ENCODE data around the gene SMARCB1. TPM values are rescaled to one million over a fixed set of nuclear protein-coding genes. Genes with fewer than 3 reads are reported as not detected.

SMARCB1 gene
- total and polyA plus RNA-seq, 2 experiments from 2014 or later, result 114 to 132 TPM

- H3K27ac ChIP-seq (ENCODE audit: low read depth), result peak overlapping the region; percentile 81; the same call in 1 of the 2 replicates
- no peak for DNase-seq (ENCODE audit: low spot score)
- H3K36me3 Mint-ChIP-seq (ENCODE audit: low read depth), result peaks cover 80% of the 10 kb centered on the region
These were observed 40.0 kb downstream of the SMARCB1 start for GRCh38 chr22:23826510-23827350.

More at GRCh38 chr22:23826510-23827350, 40.0 kb downstream of the SMARCB1 start:
- H3K4me1 ChIP-seq (ENCODE audit: insufficient read depth), result no peaks in the 10 kb centered on the region
- peak overlapping the region; percentile 79 for H3K27ac Mint-ChIP-seq
- H3K9me2 ChIP-seq (ENCODE audit: insufficient read depth), result no peaks in the 10 kb centered on the region
- H3K4me3 Mint-ChIP-seq, result no peak overlapping the region
- peaks cover 2% of the 10 kb centered on the region; the same call in 1 of the 3 replicates for H3K4me1 Mint-ChIP-seq
- H3K27me3 ChIP-seq (ENCODE audit: insufficient read depth), result no peaks in the 10 kb centered on the region
- peaks cover 17% of the 10 kb centered on the region for H3K27me3 Mint-ChIP-seq (ENCODE audit: insufficient read depth, low read depth, poor library complexity)
- TF ChIP-seq REST (IDR thresholded peaks at IDR 0.05; ENCODE audit: unreplicated experiment) (no peak), ZNF114 (CRISPR knock-in tag; IDR thresholded peaks at IDR 0.05) (no peak), ZNF331 (CRISPR knock-in tag; IDR thresholded peaks at IDR 0.05; ENCODE audit: low read depth) (no peak), EZH2phosphoT487 (IDR thresholded peaks at IDR 0.05; ENCODE audit: unreplicated experiment) (no peak), STAT1 (IDR thresholded peaks at IDR 0.05; ENCODE audit: unreplicated experiment) (no peak), EZH2 (IDR thresholded peaks at IDR 0.05; ENCODE audit: low read depth, unreplicated experiment) (no peak), CREB1 (CRISPR knock-in tag; IDR thresholded peaks at IDR 0.05; ENCODE audit: low read depth) (no peak), JUNB (IDR thresholded peaks at IDR 0.05; ENCODE audit: unreplicated experiment) (no peak), ZNF462 (CRISPR knock-in tag; IDR thresholded peaks at IDR 0.05) (no peak), CTCF (conservative IDR thresholded peaks at IDR 0.05; ENCODE audit: low read depth in 2 of 2) (no peak), ETS1 (IDR thresholded peaks at IDR 0.05) (no peak), POLR2AphosphoS5 (IDR thresholded peaks at IDR 0.05; ENCODE audit: low read depth) (no peak), NANOG (IDR thresholded peaks at IDR 0.05; ENCODE audit: borderline replicate concordance) (no peak)
- 0 out of 2 replicates have a peak, but pooled peaks cover 4% of the 10 kb centered on the region for H4K20me1 ChIP-seq (replicated peaks; ENCODE audit: insufficient read depth)
- no peaks in the 10 kb centered on the region; the same call in 2 of the 3 replicates for H3K9me3 Mint-ChIP-seq
- no peak overlapping the region for H2AFZ ChIP-seq
- no peak overlapping the region for H3K4me2 ChIP-seq
- no peak overlapping the region for H3K4me3 ChIP-seq
- no peaks in the 10 kb centered on the region for H3F3A ChIP-seq (replicated peaks; ENCODE audit: low read depth)
- no peaks in the 10 kb centered on the region for H3K79me2 ChIP-seq (replicated peaks; ENCODE audit: insufficient read depth)
- no peak for ATAC-seq
- peaks cover 10% of the 10 kb centered on the region; the same call in 1 of the 2 replicates for H3K36me3 ChIP-seq (ENCODE audit: insufficient read depth)

Measured in GM23338 (cell line).